Measurements from ENCODE around the gene GTF2H4. TPM values are rescaled to one million over a fixed set of nuclear protein-coding genes. Genes with fewer than 3 reads are reported as not detected.

GTF2H4 gene
- total and polyA plus RNA-seq, 4 donors: 6.2 to 15.8 (median 12.3) TPM

DNA sequence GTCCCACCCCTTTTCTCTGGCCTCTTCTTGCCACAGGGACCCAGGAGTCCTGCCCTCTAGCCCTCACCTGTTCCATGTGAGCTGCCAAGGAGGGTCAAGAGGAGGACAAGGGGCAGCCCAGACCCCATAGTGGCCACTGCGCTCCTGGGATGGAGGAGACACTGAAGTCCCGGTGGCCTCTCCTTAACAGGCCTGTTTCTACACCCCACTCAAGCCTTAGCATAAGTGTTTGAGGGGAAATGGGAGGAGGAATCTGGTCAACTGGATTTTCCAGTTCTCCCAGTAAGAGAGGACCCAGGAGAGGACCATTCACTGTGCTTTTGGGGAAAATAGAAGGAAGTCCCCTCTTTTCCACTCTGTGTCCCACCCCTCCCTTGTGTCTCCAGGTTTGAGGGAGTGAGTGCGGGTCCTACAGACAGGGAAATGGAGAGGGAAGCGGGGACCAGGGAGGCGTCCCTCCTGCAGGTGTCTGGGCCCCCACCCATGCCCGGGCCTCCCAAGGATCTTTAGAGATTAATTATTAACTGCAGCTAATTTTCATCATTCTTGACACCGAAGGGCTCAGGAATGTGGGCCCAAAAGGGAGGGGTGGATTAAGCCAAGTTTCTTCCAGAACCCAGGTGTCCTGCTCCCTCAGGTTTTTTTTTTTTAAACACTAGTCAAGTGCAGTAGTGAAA, 24.1 kb downstream of the GTF2H4 start, which contains the start of gene SFTA2:
TSS of gene SFTA2 (minus strand) at position 202 of the 677 bp plus-strand sequence. CDS start at position 128, 74 bp downstream.
- TF ChIP-seq FOXA1 (IDR thresholded peaks at IDR 0.05) (no peak), JUND (IDR thresholded peaks at IDR 0.05) (no peak)
- TF ChIP-seq, protein P1, sequence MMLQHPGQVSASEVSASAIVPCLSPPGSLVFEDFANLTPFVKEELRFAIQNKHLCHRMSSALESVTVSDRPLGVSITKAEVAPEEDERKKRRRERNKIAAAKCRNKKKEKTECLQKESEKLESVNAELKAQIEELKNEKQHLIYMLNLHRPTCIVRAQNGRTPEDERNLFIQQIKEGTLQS (IDR thresholded peaks at IDR 0.05): no peak
- TF ChIP-seq, protein P2, sequence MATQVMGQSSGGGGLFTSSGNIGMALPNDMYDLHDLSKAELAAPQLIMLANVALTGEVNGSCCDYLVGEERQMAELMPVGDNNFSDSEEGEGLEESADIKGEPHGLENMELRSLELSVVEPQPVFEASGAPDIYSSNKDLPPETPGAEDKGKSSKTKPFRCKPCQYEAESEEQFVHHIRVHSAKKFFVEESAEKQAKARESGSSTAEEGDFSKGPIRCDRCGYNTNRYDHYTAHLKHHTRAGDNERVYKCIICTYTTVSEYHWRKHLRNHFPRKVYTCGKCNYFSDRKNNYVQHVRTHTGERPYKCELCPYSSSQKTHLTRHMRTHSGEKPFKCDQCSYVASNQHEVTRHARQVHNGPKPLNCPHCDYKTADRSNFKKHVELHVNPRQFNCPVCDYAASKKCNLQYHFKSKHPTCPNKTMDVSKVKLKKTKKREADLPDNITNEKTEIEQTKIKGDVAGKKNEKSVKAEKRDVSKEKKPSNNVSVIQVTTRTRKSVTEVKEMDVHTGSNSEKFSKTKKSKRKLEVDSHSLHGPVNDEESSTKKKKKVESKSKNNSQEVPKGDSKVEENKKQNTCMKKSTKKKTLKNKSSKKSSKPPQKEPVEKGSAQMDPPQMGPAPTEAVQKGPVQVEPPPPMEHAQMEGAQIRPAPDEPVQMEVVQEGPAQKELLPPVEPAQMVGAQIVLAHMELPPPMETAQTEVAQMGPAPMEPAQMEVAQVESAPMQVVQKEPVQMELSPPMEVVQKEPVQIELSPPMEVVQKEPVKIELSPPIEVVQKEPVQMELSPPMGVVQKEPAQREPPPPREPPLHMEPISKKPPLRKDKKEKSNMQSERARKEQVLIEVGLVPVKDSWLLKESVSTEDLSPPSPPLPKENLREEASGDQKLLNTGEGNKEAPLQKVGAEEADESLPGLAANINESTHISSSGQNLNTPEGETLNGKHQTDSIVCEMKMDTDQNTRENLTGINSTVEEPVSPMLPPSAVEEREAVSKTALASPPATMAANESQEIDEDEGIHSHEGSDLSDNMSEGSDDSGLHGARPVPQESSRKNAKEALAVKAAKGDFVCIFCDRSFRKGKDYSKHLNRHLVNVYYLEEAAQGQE (IDR thresholded peaks at IDR 0.05): no peak
- WGBS: 71% methylated on average over 7 of the region's 7 CpGs
- Histone ChIP-seq H3K9me3 (ENCODE audit: control insufficient read depth in 4 of 4, low read length in 3 of 4) (peaks cover 0 to 3% (median 1%) of the 10 kb centered on the region in 4 donors), H3K27ac (ENCODE audit: low read depth in 1 of 2, low read length in 2 of 2) (no peak within 1 kb of the TSS), H3K4me1 (ENCODE audit: control insufficient read depth in 4 of 4, insufficient read depth in 4 of 4, low read length in 3 of 4) (no peaks in the 10 kb centered on the region), H3K36me3 (ENCODE audit: control insufficient read depth in 4 of 4, insufficient read depth in 3 of 4, low read depth in 1 of 4, low read length in 3 of 4) (peaks cover 0 to 3% (median 0%) of the 10 kb centered on the region in 4 donors), H3K9ac (ENCODE audit: low read depth in 1 of 2, low read length in 2 of 2) (no peak within 1 kb of the TSS), H3K27me3 (ENCODE audit: control insufficient read depth in 4 of 4, insufficient read depth in 4 of 4, low read length in 3 of 4) (peaks cover 0 to 5% (median 0%) of the 10 kb centered on the region in 4 donors), H3K4me3 (ENCODE audit: low read depth in 1 of 3, low read length in 3 of 3) (no peak within 1 kb of the TSS)
- DNase-seq (ENCODE audit: low spot score): no peak

DNA sequence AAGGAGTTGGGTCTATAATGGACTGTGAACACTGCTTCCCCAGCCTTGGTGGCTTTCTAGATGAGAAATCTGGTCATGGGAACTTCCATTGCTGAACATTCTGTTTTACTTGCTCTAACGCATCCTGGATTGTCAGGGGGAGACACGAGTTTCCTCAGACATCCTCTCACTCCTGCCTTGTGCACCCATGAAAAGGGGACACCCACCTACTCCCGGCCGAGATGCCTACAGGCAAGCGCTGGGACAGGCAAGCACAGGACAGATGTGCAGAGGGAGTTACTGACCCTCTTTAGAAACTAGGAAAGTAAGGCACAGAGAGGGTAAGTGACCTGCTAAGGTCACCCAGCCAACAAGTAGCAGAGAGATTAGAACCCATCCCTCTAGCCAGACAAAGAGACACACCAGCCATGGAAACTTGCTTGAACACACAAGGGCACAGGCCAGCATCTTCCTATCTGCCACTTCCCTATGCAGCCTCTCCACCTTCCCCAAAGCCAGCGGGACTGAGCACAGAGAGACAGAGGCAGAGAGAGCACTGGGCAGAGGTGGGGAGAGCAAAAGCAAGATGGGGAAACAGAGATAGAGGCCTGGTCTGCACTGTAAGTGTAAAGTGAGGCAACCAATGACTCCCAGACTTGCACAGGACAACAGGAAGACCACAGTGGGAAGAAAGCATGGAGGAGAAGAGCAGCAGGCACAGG, 24.8 kb downstream of the GTF2H4 start:
- H3K4me1 ChIP-seq (ENCODE audit: control insufficient read depth in 4 of 4, insufficient read depth in 4 of 4, low read length in 3 of 4): no peaks in the 10 kb centered on the region
- no peak for DNase-seq (ENCODE audit: low spot score)
- WGBS: 84% methylated on average over 6 of the region's 6 CpGs
- H3K4me3 ChIP-seq (ENCODE audit: low read depth in 1 of 3, low read length in 3 of 3): no peak overlapping the region
- TF ChIP-seq, protein P1 (IDR thresholded peaks at IDR 0.05): no peak
- TF ChIP-seq HNF4A (conservative IDR thresholded peaks at IDR 0.05) (no peak), HNF4G (IDR thresholded peaks at IDR 0.05) (no peak), YY1 (IDR thresholded peaks at IDR 0.05) (no peak), RAD21 (IDR thresholded peaks at IDR 0.05) (no peak), NR2F2 (IDR thresholded peaks at IDR 0.05) (no peak)
- TF ChIP-seq, protein P3, sequence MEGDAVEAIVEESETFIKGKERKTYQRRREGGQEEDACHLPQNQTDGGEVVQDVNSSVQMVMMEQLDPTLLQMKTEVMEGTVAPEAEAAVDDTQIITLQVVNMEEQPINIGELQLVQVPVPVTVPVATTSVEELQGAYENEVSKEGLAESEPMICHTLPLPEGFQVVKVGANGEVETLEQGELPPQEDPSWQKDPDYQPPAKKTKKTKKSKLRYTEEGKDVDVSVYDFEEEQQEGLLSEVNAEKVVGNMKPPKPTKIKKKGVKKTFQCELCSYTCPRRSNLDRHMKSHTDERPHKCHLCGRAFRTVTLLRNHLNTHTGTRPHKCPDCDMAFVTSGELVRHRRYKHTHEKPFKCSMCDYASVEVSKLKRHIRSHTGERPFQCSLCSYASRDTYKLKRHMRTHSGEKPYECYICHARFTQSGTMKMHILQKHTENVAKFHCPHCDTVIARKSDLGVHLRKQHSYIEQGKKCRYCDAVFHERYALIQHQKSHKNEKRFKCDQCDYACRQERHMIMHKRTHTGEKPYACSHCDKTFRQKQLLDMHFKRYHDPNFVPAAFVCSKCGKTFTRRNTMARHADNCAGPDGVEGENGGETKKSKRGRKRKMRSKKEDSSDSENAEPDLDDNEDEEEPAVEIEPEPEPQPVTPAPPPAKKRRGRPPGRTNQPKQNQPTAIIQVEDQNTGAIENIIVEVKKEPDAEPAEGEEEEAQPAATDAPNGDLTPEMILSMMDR (IDR thresholded peaks at IDR 0.05; ENCODE audit: low read depth, low read length, missing input control): no peak
- TF ChIP-seq, protein P2 (IDR thresholded peaks at IDR 0.05): no peak
- H3K27me3 ChIP-seq (ENCODE audit: control insufficient read depth in 4 of 4, insufficient read depth in 4 of 4, low read length in 3 of 4): peaks cover 0 to 5% (median 0%) of the 10 kb centered on the region in 4 donors
- no peaks in the 10 kb centered on the region for H3K36me3 ChIP-seq (ENCODE audit: control insufficient read depth in 4 of 4, insufficient read depth in 3 of 4, low read depth in 1 of 4, low read length in 3 of 4)
- no peak overlapping the region for H3K27ac ChIP-seq (ENCODE audit: low read depth in 1 of 2, low read length in 2 of 2)
- H3K9me3 ChIP-seq (ENCODE audit: control insufficient read depth in 4 of 4, low read length in 3 of 4): peaks cover 0 to 3% (median 1%) of the 10 kb centered on the region in 4 donors
- H3K9ac ChIP-seq (ENCODE audit: low read depth in 1 of 2, low read length in 2 of 2): no peak overlapping the region
